Fibroblast of lung (primary cell): Measurements from ENCODE around the gene TAS1R2.

ENCODE experiments used
- EZH2 ChIP-seq: IDR thresholded peaks from 2 replicates; pipeline ENCODE4 v1.5.1; 2012; ENCODE audit warnings: low read length, control low read depth, mild to moderate bottlenecking; ENCODE audit errors: missing control alignments
- TF ChIP-seq, protein P1 (sequence below), 2 donors: IDR thresholded peaks in 1 of 2; conservative IDR thresholded peaks in 1 of 2; 1 replicate in 1 of 2; 2 replicates in 1 of 2; pipeline ENCODE4 v1.5.1; 2011 to 2012; ENCODE audit warnings: low read length in 2 of 2, control low read depth in 1 of 2, inconsistent platforms in 1 of 2, low read depth in 1 of 2, mild to moderate bottlenecking in 1 of 2

DNA sequence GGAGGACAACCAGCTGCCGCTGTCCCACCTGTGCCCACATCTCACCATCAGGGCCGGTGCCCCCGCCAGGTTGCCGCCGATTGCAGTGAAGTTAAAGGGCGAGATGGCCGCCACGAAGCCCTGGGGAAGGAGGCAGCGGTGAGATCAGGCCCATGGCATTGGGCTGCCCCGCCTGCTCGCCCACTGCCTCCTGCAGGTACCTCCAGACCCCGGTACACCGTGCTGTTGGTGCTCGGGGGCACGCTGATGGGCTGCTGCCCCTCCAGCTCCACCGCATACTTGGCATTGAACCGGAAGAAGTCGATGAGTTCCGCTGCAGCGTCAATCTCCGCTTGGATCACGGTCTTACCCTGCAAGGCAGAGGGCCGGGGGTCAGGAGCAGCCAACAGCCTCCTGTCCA is 23.6 kb upstream of the TAS1R2 start:
- no peak for TF ChIP-seq EZH2
- TF ChIP-seq, protein P1, sequence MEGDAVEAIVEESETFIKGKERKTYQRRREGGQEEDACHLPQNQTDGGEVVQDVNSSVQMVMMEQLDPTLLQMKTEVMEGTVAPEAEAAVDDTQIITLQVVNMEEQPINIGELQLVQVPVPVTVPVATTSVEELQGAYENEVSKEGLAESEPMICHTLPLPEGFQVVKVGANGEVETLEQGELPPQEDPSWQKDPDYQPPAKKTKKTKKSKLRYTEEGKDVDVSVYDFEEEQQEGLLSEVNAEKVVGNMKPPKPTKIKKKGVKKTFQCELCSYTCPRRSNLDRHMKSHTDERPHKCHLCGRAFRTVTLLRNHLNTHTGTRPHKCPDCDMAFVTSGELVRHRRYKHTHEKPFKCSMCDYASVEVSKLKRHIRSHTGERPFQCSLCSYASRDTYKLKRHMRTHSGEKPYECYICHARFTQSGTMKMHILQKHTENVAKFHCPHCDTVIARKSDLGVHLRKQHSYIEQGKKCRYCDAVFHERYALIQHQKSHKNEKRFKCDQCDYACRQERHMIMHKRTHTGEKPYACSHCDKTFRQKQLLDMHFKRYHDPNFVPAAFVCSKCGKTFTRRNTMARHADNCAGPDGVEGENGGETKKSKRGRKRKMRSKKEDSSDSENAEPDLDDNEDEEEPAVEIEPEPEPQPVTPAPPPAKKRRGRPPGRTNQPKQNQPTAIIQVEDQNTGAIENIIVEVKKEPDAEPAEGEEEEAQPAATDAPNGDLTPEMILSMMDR (conservative IDR thresholded peaks at IDR 0.05 in 1 of 2, IDR thresholded peaks at IDR 0.05 in 1 of 2; ENCODE audit: low read depth in 1 of 2, low read length in 2 of 2): no peak
